IMR-90 (cell line): ENCODE measurements around the gene WASF1. TPM values are rescaled to one million over a fixed set of nuclear protein-coding genes. Genes with fewer than 3 reads are reported as not detected.
A peak's percentile ranks its signal among the peaks of the same experiment; 100 is the strongest.

Experiments
- ATAC-seq: fragments of 200-7000 bp; cut with Tn5 transposase; 2 replicates; pipeline ENCODE4 v1.9.1; 2020; ENCODE audit warnings: low read depth, mild to moderate bottlenecking, moderate library complexity
- BruUV-seq: library from RNA; stranded (reverse); fragments of 400-500 nt; replicated peaks from 2 replicates; lab custom pipeline; 2021; lab: Mats Ljungman, UMichigan
- CTCF ChIA-PET: fragments of 300-600 bp; formaldehyde crosslinking; extraction: SDS; loops from one replicate; lab custom pipeline; 2021; ENCODE audit warnings: antibody characterized with exemption; lab: Yijun Ruan, JAX
- POLR2A ChIA-PET: fragments of 300-600 bp; sonication (Branson Sonifier 250); formaldehyde crosslinking; loops from one replicate; lab custom pipeline; 2022; ENCODE audit warnings: antibody characterized with exemption; ENCODE audit not compliant: unreplicated experiment; lab: Charles Lee
- DNase-seq: peaks from one replicate; pipeline ENCODE4 v3.0.0; 2013
- H2AFZ ChIP-seq: replicated peaks from 2 replicates; pipeline ENCODE3; 2013; ENCODE audit warnings: low read length, mild to moderate bottlenecking; ENCODE audit not compliant: poor library complexity
- H2AK5ac ChIP-seq: 2 replicates; pipeline ENCODE4 v1.6.1; 2013; ENCODE audit warnings: low read depth, low read length, inconsistent platforms
- H2AK9ac ChIP-seq: replicated peaks from 2 replicates; pipeline ENCODE3; 2013; ENCODE audit warnings: mild to moderate bottlenecking, low read depth, low read length, moderate library complexity; ENCODE audit not compliant: poor library complexity
- H2BK120ac ChIP-seq: 2 replicates; pipeline ENCODE4 v1.6.1; 2013; ENCODE audit warnings: low read depth, low read length, inconsistent platforms
- H2BK15ac ChIP-seq: 3 replicates; pipeline ENCODE4 v1.6.1; 2013; ENCODE audit warnings: low read depth, low read length, inconsistent platforms
- H2BK20ac ChIP-seq: 2 replicates; pipeline ENCODE4 v1.6.1; 2013; ENCODE audit warnings: low read depth, mild to moderate bottlenecking, inconsistent platforms, low read length, moderate library complexity
- H2BK5ac ChIP-seq: 2 replicates; pipeline ENCODE4 v1.6.1; 2013; ENCODE audit warnings: mild to moderate bottlenecking, low read depth, low read length, inconsistent platforms; ENCODE audit not compliant: poor library complexity, severe bottlenecking
- H3K14ac ChIP-seq: replicated peaks from 2 replicates; pipeline ENCODE4 v1.6.1; 2013; ENCODE audit warnings: low read depth, low read length, inconsistent platforms
- H3K18ac ChIP-seq: 2 replicates; pipeline ENCODE4 v1.6.1; 2013; ENCODE audit warnings: low read depth, low read length, control low read depth
- H3K23ac ChIP-seq: 2 replicates; pipeline ENCODE4 v1.6.1; 2013; ENCODE audit warnings: low read depth, low read length, inconsistent platforms
- H3K27ac ChIP-seq: 2 replicates; pipeline ENCODE4 v1.5.1; 2013; ENCODE audit warnings: mild to moderate bottlenecking, control low read depth, low read length; ENCODE audit not compliant: insufficient read depth
- H3K27me3 ChIP-seq: 2 replicates; pipeline ENCODE4 v1.6.1; 2013; ENCODE audit warnings: low read length; ENCODE audit not compliant: control insufficient read depth, insufficient read depth
- H3K36me3 ChIP-seq: 2 replicates; pipeline ENCODE4 v1.6.1; 2013; ENCODE audit warnings: low read length, mixed read lengths; ENCODE audit not compliant: control insufficient read depth, insufficient read depth
- H3K4ac ChIP-seq: 2 replicates; pipeline ENCODE4 v1.6.1; 2013; ENCODE audit warnings: low read depth, low read length, inconsistent platforms
- H3K4me1 ChIP-seq: 2 replicates; pipeline ENCODE4 v1.6.1; 2013; ENCODE audit warnings: low read length, mixed read lengths; ENCODE audit not compliant: control insufficient read depth, insufficient read depth
- H3K4me2 ChIP-seq: 2 replicates; pipeline ENCODE4 v1.6.1; 2013; ENCODE audit warnings: low read depth, mild to moderate bottlenecking, control low read depth, low read length, moderate library complexity
- H3K4me3 ChIP-seq: 2 replicates; pipeline ENCODE4 v1.5.1; 2013; ENCODE audit warnings: low read depth, mild to moderate bottlenecking, control low read depth, low read length, moderate library complexity; ENCODE audit not compliant: insufficient read depth
- H3K56ac ChIP-seq: 2 replicates; pipeline ENCODE4 v1.6.1; 2013; ENCODE audit warnings: low read length, inconsistent platforms; ENCODE audit not compliant: insufficient read depth; ENCODE audit errors: extremely low read depth
- H3K79me1 ChIP-seq, 2 experiments: 2 replicates each; pipeline ENCODE4 v1.6.1; 2013; ENCODE audit warnings: low read length in 2 of 2, inconsistent platforms in 1 of 2, low read depth in 1 of 2
- H3K9ac ChIP-seq: 2 replicates; pipeline ENCODE4 v1.6.1; 2013; ENCODE audit warnings: low read depth, low read length, control low read depth
- H3K9me1 ChIP-seq: 2 replicates; pipeline ENCODE4 v1.6.1; 2013; ENCODE audit warnings: low read length, inconsistent platforms; ENCODE audit not compliant: insufficient read depth
- H3K9me3 ChIP-seq: 2 replicates; pipeline ENCODE4 v1.6.1; 2013; ENCODE audit warnings: low read length; ENCODE audit not compliant: control insufficient read depth, insufficient read depth
- H4K20me1 ChIP-seq: 2 replicates; pipeline ENCODE4 v1.6.1; 2013; ENCODE audit warnings: low read length, inconsistent platforms; ENCODE audit not compliant: insufficient read depth
- H4K5ac ChIP-seq: 2 replicates; pipeline ENCODE4 v1.6.1; 2013; ENCODE audit warnings: mild to moderate bottlenecking, low read depth, low read length, control low read depth
- H4K8ac ChIP-seq, 2 experiments: 2 replicates each; pipeline ENCODE4 v1.6.1; 2013; ENCODE audit warnings: low read depth in 2 of 2, low read length in 2 of 2, control low read depth in 1 of 2, inconsistent platforms in 1 of 2
- H4K91ac ChIP-seq: 2 replicates; pipeline ENCODE4 v1.6.1; 2013; ENCODE audit warnings: low read depth, low read length, inconsistent platforms; ENCODE audit not compliant: insufficient read depth
- CEBPB ChIP-seq: IDR thresholded peaks from 2 replicates; pipeline ENCODE4 v1.6.1; 2012; ENCODE audit warnings: low read depth, low read length, improper control_type of control experiment
- WGBS, 2 experiments: methylation state at CpG; one replicate each; pipeline versions ENCODE4 v1.1.5 to v1.1.7; 2013; ENCODE audit warnings: missing lambda C conversion rate in 2 of 2; ENCODE audit not compliant: insufficient read length in 1 of 2; ENCODE audit errors: extremely low coverage in 2 of 2; 5-methylcytosine and 5-hydroxymethylcytosine counted together
- dilution Hi-C: fragments of 300-500 bp; cut with HindIII; formaldehyde crosslinking; loops from one replicate; pipeline ENCODE4 v1.14.3; 2018; ENCODE audit warnings: low sequenced_read_pairs; ENCODE audit not compliant: unreplicated experiment
- in situ Hi-C: fragments of 300-500 bp; cut with MboI; formaldehyde crosslinking; loops from 3 replicates; pipeline ENCODE4 v1.14.3; 2019; ENCODE audit warnings: low sequenced_read_pairs, inconsistent platforms, mixed read lengths
- intact Hi-C: fragments of 100-400 bp; cut with micrococcal nuclease; formaldehyde crosslinking; loops from 2 replicates; pipeline ENCODE4 v1.10.0; 2022
- polyA plus RNA-seq, 3 experiments: library from polyadenylated mRNA; depleted of rRNA; stranded (reverse); fragments of >200 nt; gene quantifications; 2 replicates each; pipeline ENCODE4 v1.2.3, GENCODE V29; 2012; ENCODE audit warnings: low replicate concordance in 1 of 3
- total RNA-seq: library from RNA; depleted of rRNA; stranded (reverse); fragments of >200 nt; gene quantifications from 2 replicates; pipeline ENCODE4 v1.2.3, GENCODE V29; 2012
- TF ChIP-seq, protein P1 (sequence below): conservative IDR thresholded peaks from 2 replicates; pipeline ENCODE4 v1.5.1; 2012; ENCODE audit warnings: mild to moderate bottlenecking, low read depth, low read length, improper control_type of control experiment

The WASF1 gene
- total and polyA plus RNA-seq, 2 of the 4 experiments (the other 2 are of a cell fraction): 3.0 to 17.3 TPM

DNA sequence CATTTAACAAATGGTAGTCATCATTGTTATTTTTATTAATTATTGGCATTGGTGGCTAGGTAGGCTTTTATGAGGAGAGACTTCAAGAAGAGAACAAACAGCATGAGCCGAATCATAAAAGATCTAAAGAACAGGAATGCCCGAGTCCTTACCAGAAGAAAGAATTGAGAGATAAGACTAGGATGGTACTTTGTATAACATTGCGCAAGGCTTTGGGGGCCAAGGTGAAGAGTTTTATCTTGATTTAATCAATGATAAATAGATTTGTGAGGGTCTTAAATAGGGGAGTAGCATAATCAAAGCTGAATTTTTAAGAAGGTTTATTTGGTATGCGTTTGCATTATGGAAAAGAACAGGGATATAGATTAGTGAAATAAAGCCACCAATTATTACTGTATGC is 16.2 kb upstream of the WASF1 start:
- no peak overlapping the region for H3K4me2 ChIP-seq
- 0 out of 2 replicates have a peak, but pooled peaks cover 2% of the 10 kb centered on the region for H3K9me1 ChIP-seq
- H4K8ac ChIP-seq: no peak overlapping the region
- H3K27ac ChIP-seq: no peak overlapping the region
- H2BK5ac ChIP-seq: no peak overlapping the region
- H3K4me1 ChIP-seq: no peaks in the 10 kb centered on the region
- no peak for ATAC-seq
- peak; percentile 75 for TF ChIP-seq CEBPB
- TF ChIP-seq, protein P1, sequence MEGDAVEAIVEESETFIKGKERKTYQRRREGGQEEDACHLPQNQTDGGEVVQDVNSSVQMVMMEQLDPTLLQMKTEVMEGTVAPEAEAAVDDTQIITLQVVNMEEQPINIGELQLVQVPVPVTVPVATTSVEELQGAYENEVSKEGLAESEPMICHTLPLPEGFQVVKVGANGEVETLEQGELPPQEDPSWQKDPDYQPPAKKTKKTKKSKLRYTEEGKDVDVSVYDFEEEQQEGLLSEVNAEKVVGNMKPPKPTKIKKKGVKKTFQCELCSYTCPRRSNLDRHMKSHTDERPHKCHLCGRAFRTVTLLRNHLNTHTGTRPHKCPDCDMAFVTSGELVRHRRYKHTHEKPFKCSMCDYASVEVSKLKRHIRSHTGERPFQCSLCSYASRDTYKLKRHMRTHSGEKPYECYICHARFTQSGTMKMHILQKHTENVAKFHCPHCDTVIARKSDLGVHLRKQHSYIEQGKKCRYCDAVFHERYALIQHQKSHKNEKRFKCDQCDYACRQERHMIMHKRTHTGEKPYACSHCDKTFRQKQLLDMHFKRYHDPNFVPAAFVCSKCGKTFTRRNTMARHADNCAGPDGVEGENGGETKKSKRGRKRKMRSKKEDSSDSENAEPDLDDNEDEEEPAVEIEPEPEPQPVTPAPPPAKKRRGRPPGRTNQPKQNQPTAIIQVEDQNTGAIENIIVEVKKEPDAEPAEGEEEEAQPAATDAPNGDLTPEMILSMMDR: no peak
- ChIA-PET CTCF (no interaction called here), POLR2A (no interaction called here)
- no peak overlapping the region for H3K4me3 ChIP-seq
- no peaks in the 10 kb centered on the region for H3K27me3 ChIP-seq
- H3K23ac ChIP-seq: no peak overlapping the region
- no peak overlapping the region for H2AK5ac ChIP-seq
- H3K36me3 ChIP-seq: peaks cover 2% of the 10 kb centered on the region; the same call in 1 of the 2 replicates
- H3K9ac ChIP-seq: no peak overlapping the region
- no peak overlapping the region for H3K18ac ChIP-seq
- no peak overlapping the region for H3K56ac ChIP-seq
- no peak overlapping the region for H3K4ac ChIP-seq
- H3K79me1 ChIP-seq: peaks cover 13 to 32% of the 10 kb centered on the region in 2 experiments; a peak in 3 of 4 replicates
- dilution Hi-C loops (no loop called here), intact Hi-C loops (no loop called here), in situ Hi-C loops (no loop called here)
- H3K9me3 ChIP-seq: no peaks in the 10 kb centered on the region
- H2AFZ ChIP-seq: no peak overlapping the region
- no peak overlapping the region for H3K14ac ChIP-seq
- H2BK120ac ChIP-seq: no peak overlapping the region
- 96 to 100% methylated on average over 1 to 3 of the region's 4 CpGs for WGBS, 2 experiments
- no peaks in the 10 kb centered on the region; the same call in none of the 2 replicates for H4K20me1 ChIP-seq
- no peak overlapping the region for H2BK15ac ChIP-seq
- no peak for DNase-seq
- H4K91ac ChIP-seq: no peak overlapping the region
- no peak overlapping the region for H2BK20ac ChIP-seq
- H4K5ac ChIP-seq: no peak overlapping the region
- H2AK9ac ChIP-seq: no peak overlapping the region
- no TSS peak for BruUV-seq
